Activated naive CD4-positive, alpha-beta T cell treated with anti-CD3 and anti-CD28 coated beads, Interleukin-2, amount 50 U/mL, for 24 hours (primary cell): ENCODE measurements around the gene KREMEN2.

Experiments
- H3K27ac Mint-ChIP-seq: one replicate; pipeline ENCODE4 v1.8.0; 2021; ENCODE audit warnings: mild to moderate bottlenecking, mixed read lengths
- H3K27me3 Mint-ChIP-seq: one replicate; pipeline ENCODE4 v1.8.0; 2021; ENCODE audit warnings: mixed read lengths
- H3K36me3 Mint-ChIP-seq: one replicate; pipeline ENCODE4 v1.8.0; 2021; ENCODE audit warnings: mixed read lengths
- H3K4me1 Mint-ChIP-seq: one replicate; pipeline ENCODE4 v1.8.0; 2021; ENCODE audit warnings: mixed read lengths
- H3K4me3 Mint-ChIP-seq: one replicate; pipeline ENCODE4 v1.8.0; 2021; ENCODE audit warnings: mild to moderate bottlenecking, mixed read lengths
- H3K9me3 Mint-ChIP-seq: one replicate; pipeline ENCODE4 v1.8.0; 2021; ENCODE audit warnings: mixed read lengths

KREMEN2 gene

DNA sequence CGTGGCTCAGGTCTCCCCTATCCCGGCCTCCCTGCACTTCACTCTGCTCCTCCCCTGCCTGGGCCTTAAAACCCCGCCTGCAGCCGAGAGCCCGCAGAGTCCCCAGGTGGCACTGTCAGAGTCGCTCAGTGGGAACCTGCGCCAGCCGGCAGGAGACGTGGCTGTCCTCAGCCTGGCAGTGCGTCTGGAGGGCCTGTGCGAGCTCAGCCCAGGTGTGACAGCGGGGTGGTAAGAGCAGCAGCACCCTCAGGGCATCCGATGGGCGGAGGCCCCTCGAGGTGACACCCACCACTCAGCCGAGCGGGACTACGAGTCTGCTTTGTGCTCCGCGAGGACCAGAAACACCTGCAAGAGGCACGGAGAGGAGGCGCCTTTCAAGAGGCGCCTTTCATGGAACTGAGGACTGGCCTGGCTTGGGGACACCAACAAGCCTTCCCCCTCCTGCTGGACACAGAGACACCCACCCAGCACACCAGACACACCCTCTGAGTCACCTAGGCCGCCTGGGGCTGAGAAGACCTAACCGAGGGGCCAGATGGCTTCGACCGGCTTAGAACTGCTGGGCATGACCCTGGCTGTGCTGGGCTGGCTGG is 48.8 kb downstream of the KREMEN2 start, which contains the start of gene CLDN9:
TSS of gene CLDN9 (plus strand) at position 96 of the 593 bp plus-strand sequence. CDS start at position 536, 440 bp downstream.
- H3K4me3 Mint-ChIP-seq: no peak within 1 kb of the TSS
- H3K4me1 Mint-ChIP-seq: peaks cover 10% of the 10 kb centered on the region
- H3K27ac Mint-ChIP-seq: no peak within 1 kb of the TSS
- H3K9me3 Mint-ChIP-seq: no peaks in the 10 kb centered on the region
- peaks cover 2% of the 10 kb centered on the region for H3K27me3 Mint-ChIP-seq
- H3K36me3 Mint-ChIP-seq: no peaks in the 10 kb centered on the region

DNA sequence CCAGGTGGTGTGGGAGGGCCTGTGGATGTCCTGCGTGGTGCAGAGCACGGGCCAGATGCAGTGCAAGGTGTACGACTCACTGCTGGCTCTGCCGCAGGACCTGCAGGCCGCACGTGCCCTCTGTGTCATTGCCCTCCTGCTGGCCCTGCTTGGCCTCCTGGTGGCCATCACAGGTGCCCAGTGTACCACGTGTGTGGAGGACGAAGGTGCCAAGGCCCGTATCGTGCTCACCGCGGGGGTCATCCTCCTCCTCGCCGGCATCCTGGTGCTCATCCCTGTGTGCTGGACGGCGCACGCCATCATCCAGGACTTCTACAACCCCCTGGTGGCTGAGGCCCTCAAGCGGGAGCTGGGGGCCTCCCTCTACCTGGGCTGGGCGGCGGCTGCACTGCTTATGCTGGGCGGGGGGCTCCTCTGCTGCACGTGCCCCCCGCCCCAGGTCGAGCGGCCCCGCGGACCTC is 49.4 kb downstream of the KREMEN2 start:
- Mint-ChIP-seq H3K9me3 (no peaks in the 10 kb centered on the region), H3K4me1 (peaks cover 4% of the 10 kb centered on the region), H3K27ac (no peak overlapping the region), H3K36me3 (no peaks in the 10 kb centered on the region), H3K27me3 (peaks cover 2% of the 10 kb centered on the region), H3K4me3 (no peak overlapping the region)

DNA sequence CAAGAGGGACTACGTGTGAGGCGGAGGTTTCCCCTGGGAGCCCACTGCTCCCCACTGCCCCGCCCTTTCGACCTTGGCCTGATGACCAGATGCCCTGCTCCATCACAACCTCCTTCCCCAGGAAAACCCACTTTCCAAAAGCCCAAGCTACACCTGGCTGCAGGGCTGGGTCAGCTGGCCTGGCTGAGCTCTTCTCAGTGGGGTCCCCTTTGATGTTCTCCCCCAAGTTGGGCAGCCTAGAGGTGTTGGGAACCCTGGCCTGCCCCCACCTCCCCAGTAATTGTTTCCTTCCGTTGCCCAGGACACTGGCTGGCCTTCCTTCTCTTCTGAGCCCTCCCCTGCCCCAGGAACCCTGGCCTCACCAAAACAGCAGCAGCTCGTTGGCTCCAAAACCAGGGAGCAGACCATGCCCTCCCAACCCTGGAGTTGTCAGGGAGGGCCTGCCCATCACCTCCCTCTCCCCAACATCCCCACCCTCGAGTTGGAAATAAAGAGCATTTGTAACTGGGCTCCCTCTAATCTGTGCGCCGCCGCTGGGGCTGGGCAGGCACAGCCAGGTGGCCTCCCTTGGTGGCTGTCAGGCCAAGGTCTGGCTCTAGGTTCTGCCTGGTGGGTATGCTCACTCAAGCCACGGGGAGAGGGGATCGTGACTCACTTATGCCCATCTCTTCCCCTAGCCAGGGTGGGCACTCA is 50.1 kb downstream of the KREMEN2 start:
- no peaks in the 10 kb centered on the region for H3K36me3 Mint-ChIP-seq
- H3K27ac Mint-ChIP-seq: no peak overlapping the region
- H3K4me3 Mint-ChIP-seq: no peak overlapping the region
- no peaks in the 10 kb centered on the region for H3K4me1 Mint-ChIP-seq
- H3K9me3 Mint-ChIP-seq: no peaks in the 10 kb centered on the region
- H3K27me3 Mint-ChIP-seq: peaks cover 2% of the 10 kb centered on the region

DNA sequence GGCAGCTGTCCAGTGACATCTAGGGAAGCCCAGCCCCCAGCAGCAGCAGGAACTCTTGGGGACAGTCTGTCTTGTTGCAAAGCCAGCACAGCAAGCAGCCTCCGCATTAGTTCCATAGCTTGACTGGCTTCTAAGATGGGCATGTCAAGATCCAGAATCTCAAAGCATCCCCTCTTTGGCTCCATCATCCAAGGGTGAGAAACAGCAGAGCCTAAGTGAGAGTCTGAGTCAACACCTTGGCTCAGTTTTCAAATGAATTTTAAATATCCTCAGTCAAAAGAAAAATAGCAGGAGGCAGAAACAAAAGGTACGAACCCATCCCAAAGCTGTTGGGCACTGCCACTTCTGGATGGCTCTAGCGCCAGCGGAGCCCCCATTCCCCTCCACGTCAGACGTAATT is 50.9 kb downstream of the KREMEN2 start:
- no peaks in the 10 kb centered on the region for H3K9me3 Mint-ChIP-seq
- H3K27ac Mint-ChIP-seq: no peak overlapping the region
- H3K4me1 Mint-ChIP-seq: peaks cover 7% of the 10 kb centered on the region
- no peaks in the 10 kb centered on the region for H3K36me3 Mint-ChIP-seq
- peaks cover 2% of the 10 kb centered on the region for H3K27me3 Mint-ChIP-seq
- no peak overlapping the region for H3K4me3 Mint-ChIP-seq

DNA sequence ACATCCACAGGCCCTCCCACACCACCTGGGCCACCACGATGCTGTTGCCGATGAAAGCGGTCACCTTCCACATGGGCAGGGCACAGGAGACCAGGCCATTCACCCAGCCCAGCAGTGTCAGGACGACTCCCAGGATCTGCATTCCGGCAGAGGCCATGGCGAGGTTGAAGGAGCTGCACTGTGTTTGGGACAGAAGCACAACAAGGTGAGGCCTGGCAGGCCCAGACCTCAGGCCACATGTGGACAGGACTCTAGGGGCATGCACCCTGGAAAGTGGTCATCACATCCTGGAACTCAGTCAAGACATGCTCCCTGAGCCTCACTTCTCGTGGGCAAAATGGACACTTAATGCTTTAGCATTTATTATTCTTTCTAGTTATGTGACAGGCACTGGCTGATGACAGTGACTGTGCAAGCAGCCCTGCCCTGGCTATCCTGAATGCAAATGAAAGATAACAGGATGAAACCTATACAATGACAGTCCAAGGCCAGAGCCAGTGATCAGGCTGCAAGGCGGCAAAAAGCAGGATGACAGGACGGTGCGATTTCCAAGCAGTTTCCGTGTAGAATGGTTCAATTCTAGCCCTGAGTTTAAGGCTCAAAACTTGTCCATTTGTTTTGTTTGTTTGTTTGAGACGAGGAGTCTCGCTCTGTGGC is 51.9 kb downstream of the KREMEN2 start:
- Mint-ChIP-seq H3K27me3 (peaks cover 2% of the 10 kb centered on the region), H3K27ac (no peak overlapping the region), H3K36me3 (no peaks in the 10 kb centered on the region), H3K4me1 (peaks cover 12% of the 10 kb centered on the region), H3K4me3 (no peak overlapping the region), H3K9me3 (no peaks in the 10 kb centered on the region)

DNA sequence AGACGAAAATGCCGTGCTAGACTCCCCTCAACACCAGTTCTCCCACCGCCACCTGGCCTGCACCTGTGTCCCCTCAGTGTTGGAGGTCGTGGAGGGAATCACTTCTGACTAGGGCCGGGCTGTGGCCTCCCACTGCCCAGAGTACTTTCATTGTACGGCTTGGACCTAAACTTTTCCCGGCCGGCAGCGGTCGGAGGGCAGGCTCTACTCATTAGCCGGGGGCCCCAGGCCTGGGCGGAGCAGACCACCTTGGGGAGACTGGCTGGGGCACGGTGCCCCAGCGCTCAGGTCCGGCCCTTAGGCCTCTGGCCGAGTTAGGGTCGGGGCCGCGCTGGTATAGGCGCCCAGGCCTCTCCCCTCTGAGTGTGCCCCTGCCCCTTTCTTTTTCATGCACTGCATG is 53.3 kb downstream of the KREMEN2 start:
- H3K9me3 Mint-ChIP-seq: no peaks in the 10 kb centered on the region
- peaks cover 25% of the 10 kb centered on the region for H3K4me1 Mint-ChIP-seq
- H3K36me3 Mint-ChIP-seq: no peaks in the 10 kb centered on the region
- H3K27me3 Mint-ChIP-seq: peaks cover 2% of the 10 kb centered on the region
- H3K27ac Mint-ChIP-seq: no peak overlapping the region
- H3K4me3 Mint-ChIP-seq: no peak overlapping the region
